Measurements from ENCODE around the gene SRPRA. TPM values are rescaled to one million over a fixed set of nuclear protein-coding genes. Genes with fewer than 3 reads are reported as not detected.

The SRPRA gene, protein sequence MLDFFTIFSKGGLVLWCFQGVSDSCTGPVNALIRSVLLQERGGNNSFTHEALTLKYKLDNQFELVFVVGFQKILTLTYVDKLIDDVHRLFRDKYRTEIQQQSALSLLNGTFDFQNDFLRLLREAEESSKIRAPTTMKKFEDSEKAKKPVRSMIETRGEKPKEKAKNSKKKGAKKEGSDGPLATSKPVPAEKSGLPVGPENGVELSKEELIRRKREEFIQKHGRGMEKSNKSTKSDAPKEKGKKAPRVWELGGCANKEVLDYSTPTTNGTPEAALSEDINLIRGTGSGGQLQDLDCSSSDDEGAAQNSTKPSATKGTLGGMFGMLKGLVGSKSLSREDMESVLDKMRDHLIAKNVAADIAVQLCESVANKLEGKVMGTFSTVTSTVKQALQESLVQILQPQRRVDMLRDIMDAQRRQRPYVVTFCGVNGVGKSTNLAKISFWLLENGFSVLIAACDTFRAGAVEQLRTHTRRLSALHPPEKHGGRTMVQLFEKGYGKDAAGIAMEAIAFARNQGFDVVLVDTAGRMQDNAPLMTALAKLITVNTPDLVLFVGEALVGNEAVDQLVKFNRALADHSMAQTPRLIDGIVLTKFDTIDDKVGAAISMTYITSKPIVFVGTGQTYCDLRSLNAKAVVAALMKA
- total RNA-seq: 70.2 and 74.6 TPM in 2 replicates
- long read RNA-seq, transcript SRPRA-201 (14 exons, 3,069 nt): major isoform, 60 of 73 reads
- long read RNA-seq, partial matches to known transcripts: 6 of 73 reads
- long read RNA-seq, other reads (novel, unspliced or antisense): 7 of 73 reads

DNA sequence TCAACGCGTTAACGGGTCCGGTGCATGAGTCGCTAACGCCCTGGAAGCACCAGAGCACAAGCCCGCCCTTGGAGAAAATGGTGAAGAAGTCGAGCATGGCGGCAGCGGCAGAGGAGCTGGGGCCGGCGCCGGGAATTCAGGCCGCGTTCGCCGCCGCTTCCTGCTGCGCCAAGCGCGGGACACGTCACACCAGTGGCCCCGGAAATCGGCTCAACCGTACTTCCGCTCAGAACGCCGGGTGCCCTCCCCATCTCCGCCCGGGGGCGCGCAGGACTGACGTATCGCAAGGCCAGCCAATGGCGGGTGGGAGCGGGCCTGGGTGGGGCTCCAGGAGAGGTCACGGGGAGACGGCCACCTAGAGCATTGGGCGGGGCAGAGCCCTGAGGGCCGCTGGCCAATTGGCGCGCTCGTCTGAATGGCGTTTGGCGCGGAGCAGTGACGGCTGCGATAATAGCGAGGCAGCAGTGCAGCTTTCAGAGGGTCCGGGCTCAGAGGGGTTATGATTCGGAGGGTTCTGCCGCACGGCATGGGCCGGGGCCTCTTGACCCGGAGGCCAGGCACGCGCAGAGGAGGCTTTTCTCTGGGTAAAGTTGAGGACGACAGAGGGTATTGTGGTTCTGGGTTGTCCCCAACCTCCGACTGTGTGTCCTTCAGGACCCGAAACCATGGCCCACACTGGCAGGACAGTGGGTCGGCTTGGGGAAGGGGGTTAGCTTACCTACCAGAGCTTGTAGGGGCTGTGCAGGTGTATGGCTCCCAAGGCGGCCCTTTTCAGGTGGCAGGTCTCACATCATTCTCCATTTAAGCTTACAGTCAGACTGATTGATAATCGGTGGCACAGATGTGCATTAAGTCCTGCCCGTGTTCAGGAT is at the start of gene SRPRA, which contains the start of gene FOXRED1:
Gene SRPRA (minus strand): TSS at position 188 of the 872 bp plus-strand sequence. CDS start 91 bp downstream, at position 97.
Gene FOXRED1 (plus strand): TSS at position 447 of the 872 bp plus-strand sequence. CDS start 53 bp downstream, at position 500.
- peaks cover 9% of the 10 kb centered on the region for H3K36me3 Mint-ChIP-seq (ENCODE audit: low read depth)
- H3K27me3 Mint-ChIP-seq (ENCODE audit: low read depth): no peaks in the 10 kb centered on the region

DNA sequence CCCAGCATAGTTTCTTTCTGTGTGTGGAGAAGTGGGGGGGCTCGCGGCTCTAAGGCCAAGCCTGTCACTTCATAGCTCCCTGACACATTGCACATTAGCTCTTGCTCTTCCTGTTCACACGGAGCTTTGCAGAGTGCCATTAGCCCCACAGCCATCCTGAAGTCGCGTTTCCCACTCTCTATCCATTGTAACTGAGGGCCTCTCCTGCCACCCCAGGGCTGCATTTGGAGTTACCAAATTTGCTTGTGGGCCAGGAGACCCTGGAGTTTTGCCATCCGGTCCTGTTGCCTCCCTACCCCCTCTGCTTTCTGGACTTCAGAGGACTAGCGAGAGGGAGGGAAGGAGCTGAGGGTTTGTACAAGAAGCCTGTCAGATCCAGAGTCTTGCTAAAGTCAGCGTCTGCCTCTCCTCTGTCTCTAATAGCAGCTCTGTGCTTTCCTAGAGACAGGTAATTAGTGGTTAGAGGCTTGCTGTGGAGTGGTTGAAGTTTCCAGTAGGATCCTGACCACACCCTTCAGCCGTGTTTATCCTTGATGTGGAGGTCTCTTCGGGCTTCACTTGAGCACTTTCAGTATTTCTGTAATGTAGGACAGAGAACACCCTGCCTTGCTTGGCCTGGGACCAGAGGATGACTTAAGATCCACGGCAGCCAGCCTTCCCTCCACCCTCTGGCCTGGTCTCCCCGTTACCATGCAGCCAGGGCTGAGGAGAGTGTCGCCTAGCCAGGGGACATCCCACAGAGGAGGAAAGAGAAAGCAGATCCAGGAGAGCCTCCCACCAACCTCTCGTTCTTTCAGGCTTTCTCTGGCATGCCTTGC is 49.3 kb upstream of the SRPRA start:
- Mint-ChIP-seq H3K27ac (ENCODE audit: unreplicated experiment) (peak overlapping the region; percentile 29), H3K4me3 (no peak overlapping the region), H3K4me1 (peaks cover 27% of the 10 kb centered on the region), H3K9me3 (no peaks in the 10 kb centered on the region), H3K36me3 (ENCODE audit: low read depth) (peaks cover 16% of the 10 kb centered on the region), H3K27me3 (ENCODE audit: low read depth) (no peaks in the 10 kb centered on the region)
- DNase-seq (ENCODE audit: low read depth, low spot score): no peak
- TF ChIP-seq, protein P1, sequence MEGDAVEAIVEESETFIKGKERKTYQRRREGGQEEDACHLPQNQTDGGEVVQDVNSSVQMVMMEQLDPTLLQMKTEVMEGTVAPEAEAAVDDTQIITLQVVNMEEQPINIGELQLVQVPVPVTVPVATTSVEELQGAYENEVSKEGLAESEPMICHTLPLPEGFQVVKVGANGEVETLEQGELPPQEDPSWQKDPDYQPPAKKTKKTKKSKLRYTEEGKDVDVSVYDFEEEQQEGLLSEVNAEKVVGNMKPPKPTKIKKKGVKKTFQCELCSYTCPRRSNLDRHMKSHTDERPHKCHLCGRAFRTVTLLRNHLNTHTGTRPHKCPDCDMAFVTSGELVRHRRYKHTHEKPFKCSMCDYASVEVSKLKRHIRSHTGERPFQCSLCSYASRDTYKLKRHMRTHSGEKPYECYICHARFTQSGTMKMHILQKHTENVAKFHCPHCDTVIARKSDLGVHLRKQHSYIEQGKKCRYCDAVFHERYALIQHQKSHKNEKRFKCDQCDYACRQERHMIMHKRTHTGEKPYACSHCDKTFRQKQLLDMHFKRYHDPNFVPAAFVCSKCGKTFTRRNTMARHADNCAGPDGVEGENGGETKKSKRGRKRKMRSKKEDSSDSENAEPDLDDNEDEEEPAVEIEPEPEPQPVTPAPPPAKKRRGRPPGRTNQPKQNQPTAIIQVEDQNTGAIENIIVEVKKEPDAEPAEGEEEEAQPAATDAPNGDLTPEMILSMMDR (conservative IDR thresholded peaks at IDR 0.05): no peak

More for the DNA sequence above, at the start of gene SRPRA, which contains the start of gene FOXRED1:
- H3K27ac Mint-ChIP-seq (ENCODE audit: unreplicated experiment): peak within 1 kb of the TSS; percentile 99
- H3K4me1 Mint-ChIP-seq: peaks cover 27% of the 10 kb centered on the region
- TF ChIP-seq, protein P1 (conservative IDR thresholded peaks at IDR 0.05): no peak
- DNase-seq (ENCODE audit: low read depth, low spot score): peak; percentile 99
- H3K9me3 Mint-ChIP-seq: no peaks in the 10 kb centered on the region
- H3K4me3 Mint-ChIP-seq: peak within 1 kb of the TSS; percentile 98

DNA sequence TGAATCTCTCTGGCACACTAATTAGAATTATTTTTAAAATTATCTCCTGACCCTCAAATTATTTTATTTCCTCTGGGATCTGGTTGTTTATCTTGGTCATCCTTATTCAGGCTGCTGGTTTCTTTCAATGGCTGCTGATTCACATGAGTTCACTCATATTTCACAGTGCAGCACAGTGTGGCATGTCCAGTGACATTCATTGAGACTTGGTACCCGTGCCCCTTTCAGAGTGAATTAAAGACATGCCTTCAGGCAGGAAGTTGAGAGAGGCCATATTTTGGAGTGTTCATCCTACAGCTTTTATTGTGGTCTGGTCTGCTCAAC is 48.7 kb upstream of the SRPRA start:
- Mint-ChIP-seq H3K4me3 (no peak overlapping the region), H3K27ac (ENCODE audit: unreplicated experiment) (peak overlapping the region; percentile 29), H3K36me3 (ENCODE audit: low read depth) (peaks cover 16% of the 10 kb centered on the region), H3K4me1 (peaks cover 27% of the 10 kb centered on the region), H3K9me3 (no peaks in the 10 kb centered on the region), H3K27me3 (ENCODE audit: low read depth) (no peaks in the 10 kb centered on the region)
- TF ChIP-seq, protein P1 (conservative IDR thresholded peaks at IDR 0.05): no peak
- no peak for DNase-seq (ENCODE audit: low read depth, low spot score)

DNA sequence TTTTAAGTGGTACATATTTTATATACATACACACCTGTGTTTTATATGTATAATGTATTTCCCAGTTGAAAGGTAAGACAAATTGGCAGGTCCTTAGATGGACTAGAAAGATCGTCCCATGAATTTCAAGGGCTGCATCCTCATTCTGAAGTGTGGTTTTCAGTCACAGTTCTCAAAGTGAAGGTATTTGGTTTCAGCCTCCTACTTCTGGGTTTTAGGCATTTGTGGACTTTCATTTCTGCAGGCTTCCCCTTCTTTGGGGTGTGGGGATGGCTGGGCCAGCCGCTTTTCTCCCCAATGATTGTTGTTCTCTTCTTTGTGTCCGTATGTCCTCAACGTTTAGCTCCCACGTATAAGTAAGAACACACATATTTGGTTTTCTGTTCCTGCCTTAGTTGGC is 45.1 kb upstream of the SRPRA start:
- no peak overlapping the region for H3K27ac Mint-ChIP-seq (ENCODE audit: unreplicated experiment)
- no peaks in the 10 kb centered on the region for H3K27me3 Mint-ChIP-seq (ENCODE audit: low read depth)
- TF ChIP-seq, protein P1 (conservative IDR thresholded peaks at IDR 0.05): no peak
- no peak overlapping the region for H3K4me3 Mint-ChIP-seq
- peaks cover 19% of the 10 kb centered on the region for H3K36me3 Mint-ChIP-seq (ENCODE audit: low read depth)
- DNase-seq (ENCODE audit: low read depth, low spot score): no peak
- H3K4me1 Mint-ChIP-seq: peaks cover 36% of the 10 kb centered on the region
- H3K9me3 Mint-ChIP-seq: no peaks in the 10 kb centered on the region

All from neural crest cell (in vitro differentiated cells).